ENCODE data around the gene TMEM178A.
"Not testable (repeated sequence)": the region's sequence is repeated elsewhere in the genome, so short reads cannot be mapped to it uniquely, and the experiment has no call there.

Gene TMEM178A

GRCh38 chr2:39715822-39716221 lies 50.1 kb downstream of the TMEM178A start:
- no peak for DNase-seq (ENCODE audit: low read depth)

DNA sequence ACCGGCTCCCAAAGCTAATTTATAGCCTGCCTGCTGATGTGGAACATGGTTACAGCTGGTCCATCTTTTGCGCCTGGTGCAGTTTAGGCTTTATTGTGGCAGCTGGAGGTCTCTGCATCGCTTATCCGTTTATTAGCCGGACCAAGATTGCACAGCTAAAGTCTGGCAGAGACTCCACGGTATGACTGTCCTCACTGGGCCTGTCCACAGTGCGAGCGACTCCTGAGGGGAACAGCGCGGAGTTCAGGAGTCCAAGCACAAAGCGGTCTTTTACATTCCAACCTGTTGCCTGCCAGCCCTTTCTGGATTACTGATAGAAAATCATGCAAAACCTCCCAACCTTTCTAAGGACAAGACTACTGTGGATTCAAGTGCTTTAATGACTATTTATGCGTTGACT lies 51.4 kb downstream of the TMEM178A start:
- no peak for DNase-seq (ENCODE audit: low read depth)

DNA sequence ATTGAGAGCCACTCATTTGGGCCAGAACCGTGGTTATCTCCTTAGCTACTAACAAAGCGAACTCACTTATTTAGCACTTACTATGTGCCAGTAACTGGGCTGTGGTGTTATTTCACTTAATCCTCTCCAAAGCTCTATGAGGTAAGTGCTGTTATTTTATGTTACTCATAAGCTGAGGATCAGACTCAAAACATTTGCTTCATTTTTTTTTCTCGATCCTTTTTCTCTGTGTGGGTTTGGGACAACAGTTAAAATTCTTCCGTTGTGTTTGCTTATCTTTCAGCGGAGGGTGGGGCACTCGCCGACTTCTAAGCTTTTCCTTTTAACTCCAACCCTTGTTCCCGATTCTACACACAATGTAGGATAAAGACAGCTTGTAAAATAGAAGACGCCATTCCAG lies 52.8 kb downstream of the TMEM178A start:
- DNase-seq (ENCODE audit: low read depth) = no peak

DNA sequence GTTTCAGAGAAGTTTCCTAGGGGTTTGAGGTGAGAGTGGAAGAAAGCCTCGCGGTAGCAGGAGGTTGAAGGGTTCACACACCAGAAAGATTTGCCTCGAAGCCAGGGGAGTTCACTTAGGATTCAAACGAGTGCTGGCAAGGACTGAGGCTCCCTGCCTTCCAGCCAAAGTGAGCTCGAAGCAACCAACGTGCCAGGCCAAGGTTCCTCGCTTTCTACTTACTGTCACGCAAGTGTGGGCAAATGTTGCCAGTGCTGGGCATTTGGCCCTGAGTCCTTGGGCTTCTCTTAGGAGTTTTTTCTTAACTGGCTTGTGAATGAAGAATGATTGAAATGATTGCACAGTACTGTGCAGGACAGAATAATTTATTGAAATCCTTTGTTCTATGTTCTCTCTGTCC lies 53.6 kb downstream of the TMEM178A start:
- no peak for DNase-seq (ENCODE audit: low read depth)

DNA sequence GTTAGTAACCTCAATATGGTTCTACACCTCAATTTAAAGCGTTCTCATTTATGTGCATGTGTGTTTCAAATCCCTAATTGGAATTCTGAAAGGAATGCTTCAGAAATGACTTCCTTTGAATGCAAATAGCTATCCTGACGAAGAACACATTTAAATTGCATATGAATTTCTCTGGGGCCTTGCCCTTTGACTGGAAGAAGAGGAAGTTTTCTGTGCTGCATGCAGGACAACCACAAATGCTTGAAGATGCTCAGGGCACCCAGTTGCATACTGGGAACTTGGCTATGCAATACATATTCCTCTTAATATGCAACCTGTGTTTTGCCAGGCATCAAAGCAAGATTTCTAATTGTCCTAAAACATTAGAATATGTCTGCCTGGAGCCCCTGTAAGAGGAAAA lies 55.3 kb downstream of the TMEM178A start:
- no peak for DNase-seq (ENCODE audit: low read depth)

GRCh38 chr2:39723497-39723896 lies 57.8 kb downstream of the TMEM178A start:
- no peak for DNase-seq (ENCODE audit: low read depth)

- no peak for DNase-seq (ENCODE audit: low read depth)
Measured at GRCh38 chr2:39723946-39724827, 58.5 kb downstream of the TMEM178A start.

GRCh38 chr2:39724828-39725144 lies 59.1 kb downstream of the TMEM178A start:
- DNase-seq (ENCODE audit: low read depth) = no peak

GRCh38 chr2:39725401-39725800 lies 59.7 kb downstream of the TMEM178A start:
- no peak for DNase-seq (ENCODE audit: low read depth)

GRCh38 chr2:39728085-39728484 lies 62.4 kb downstream of the TMEM178A start:
- DNase-seq (ENCODE audit: low read depth) = not testable (repeated sequence)

GRCh38 chr2:39728941-39729351 lies 63.2 kb downstream of the TMEM178A start:
- DNase-seq (ENCODE audit: low read depth) = no peak

DNA sequence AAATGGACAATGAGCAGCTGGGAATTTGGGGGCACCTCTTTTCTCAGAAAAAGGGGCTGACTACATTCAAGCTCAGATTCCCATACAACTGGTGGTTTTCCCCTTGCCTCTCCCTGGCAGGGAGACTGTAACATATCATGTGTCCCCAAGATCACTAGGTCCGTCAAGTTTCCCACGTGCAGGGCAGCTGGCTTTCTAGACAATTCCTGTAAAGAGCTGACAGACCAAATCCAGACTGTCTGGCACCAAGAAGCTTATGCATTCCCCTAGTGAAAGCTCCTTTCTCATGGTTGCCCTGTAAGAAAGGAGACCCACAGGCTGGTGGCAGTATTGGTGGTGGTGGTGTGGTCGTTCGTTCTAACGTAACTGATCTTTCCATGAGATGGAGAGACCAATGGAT lies 64.6 kb downstream of the TMEM178A start:
- DNase-seq (ENCODE audit: low read depth) = no peak

GRCh38 chr2:39730685-39731302 lies 65.1 kb downstream of the TMEM178A start:
- no peak for DNase-seq (ENCODE audit: low read depth)

GRCh38 chr2:39731546-39731945 lies 65.8 kb downstream of the TMEM178A start:
- no peak for DNase-seq (ENCODE audit: low read depth)

- DNase-seq (ENCODE audit: low read depth) = no peak
Measured at GRCh38 chr2:39732482-39732881, 66.8 kb downstream of the TMEM178A start.

GRCh38 chr2:39733070-39733674 lies 67.5 kb downstream of the TMEM178A start:
- DNase-seq (ENCODE audit: low read depth) = no peak

DNA sequence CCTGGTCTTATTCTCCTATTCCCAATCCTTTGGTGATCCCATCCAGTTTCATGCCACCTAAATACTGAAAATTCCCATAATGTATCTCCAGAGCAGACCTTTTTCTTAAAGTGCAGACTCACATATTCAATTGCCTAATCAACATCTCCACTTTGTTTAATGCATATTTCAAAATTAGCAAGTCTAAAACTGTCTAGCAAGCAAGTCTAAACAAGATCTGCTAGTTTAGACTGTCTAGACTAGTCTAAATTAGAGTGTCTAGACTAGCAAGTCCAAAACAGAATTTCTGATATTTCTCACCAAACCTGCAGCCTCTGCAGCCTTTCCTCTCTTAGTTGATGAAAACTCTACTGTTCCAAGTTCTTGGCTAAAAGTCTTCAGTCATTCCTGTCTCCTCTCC lies 68.7 kb downstream of the TMEM178A start:
- DNase-seq (ENCODE audit: low read depth) = no peak

DNA sequence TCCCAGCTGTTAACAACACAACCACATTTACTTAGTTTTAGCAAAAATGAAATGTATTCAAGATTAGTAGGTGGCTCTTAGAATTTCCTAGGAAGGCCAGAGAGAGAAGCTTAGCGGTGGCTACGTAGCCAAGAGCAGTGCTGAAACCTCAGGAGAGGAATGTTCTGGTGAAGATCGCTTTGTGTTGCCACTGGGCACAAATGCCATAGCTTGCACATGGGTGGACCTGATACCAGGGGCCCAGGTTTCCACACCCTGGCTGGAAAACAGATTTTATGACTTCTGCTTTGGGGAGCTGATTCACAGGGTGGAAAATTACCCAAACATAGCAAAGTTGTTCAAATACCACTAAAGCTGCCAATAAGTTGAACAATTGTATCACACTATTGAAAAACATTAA lies 69.9 kb downstream of the TMEM178A start:
- no peak for DNase-seq (ENCODE audit: low read depth)

- DNase-seq (ENCODE audit: low read depth) = no peak
Measured at GRCh38 chr2:39736640-39737039, 70.9 kb downstream of the TMEM178A start.

GRCh38 chr2:39737661-39738060 lies 71.9 kb downstream of the TMEM178A start:
- DNase-seq (ENCODE audit: low read depth) = no peak

- DNase-seq (ENCODE audit: low read depth) = no peak
Measured at GRCh38 chr2:39738936-39739335, 73.2 kb downstream of the TMEM178A start.

DNA sequence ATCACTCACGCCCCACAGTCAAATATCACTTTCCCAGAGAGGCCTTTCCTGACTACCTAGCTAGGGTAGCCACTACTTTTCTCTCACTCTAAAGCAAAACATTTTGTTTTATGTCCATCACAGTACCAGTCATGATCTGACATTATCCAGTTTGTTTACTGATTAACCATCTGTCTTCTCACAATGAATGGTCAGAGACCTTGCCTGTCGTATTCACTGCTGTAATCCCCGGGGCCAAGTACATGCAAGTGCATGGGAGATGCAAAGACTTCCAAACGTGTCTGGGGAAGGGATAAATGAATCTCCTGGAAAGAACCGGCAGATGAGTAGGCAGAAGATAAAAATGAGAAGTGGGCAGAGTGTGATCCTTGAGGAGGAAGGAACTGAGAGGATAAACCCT lies 73.7 kb downstream of the TMEM178A start:
- DNase-seq (ENCODE audit: low read depth) = no peak

DNA sequence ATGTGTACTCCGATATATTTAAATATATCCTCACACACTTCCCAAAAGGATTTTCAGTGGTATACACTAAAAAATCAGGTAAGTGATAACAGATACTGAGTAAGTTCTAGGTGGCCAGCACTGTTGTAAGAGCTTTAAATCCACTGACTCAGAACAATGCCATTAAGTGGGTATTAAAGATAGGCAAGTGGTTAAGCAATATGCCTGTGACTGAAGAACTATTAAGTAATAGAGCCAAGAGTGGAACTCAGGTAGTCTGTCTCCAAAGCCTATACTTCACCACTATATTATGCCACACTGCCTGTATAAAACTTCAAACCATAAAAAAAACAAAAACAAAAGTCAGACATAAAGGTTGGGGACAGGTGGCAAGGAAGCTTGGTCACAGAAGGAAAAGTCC lies 76.2 kb downstream of the TMEM178A start:
- no peak for DNase-seq (ENCODE audit: low read depth)

All from stimulated activated CD8-positive, alpha-beta memory T cell treated with anti-CD3 and anti-CD28 coated beads, Interleukin-4, amount 100 ng/mL, for 24 hours (primary cell).